Head of caudate nucleus (tissue), 42 donors: ENCODE results near the gene PCDHB16.
"Not testable (repeated sequence)": the region's sequence is repeated elsewhere in the genome, so short reads cannot be mapped to it uniquely, and the experiment has no call there.

Experiments
- DNase-seq, 42 donors: peaks; one replicate each; pipeline versions ENCODE4 v3.0.0 to v3.0.0-alpha.2; 2020 to 2021; ENCODE audit warnings: mixed read lengths in 7 of 42
- intact Hi-C: fragments of 100-400 bp; cut with DNase I; formaldehyde crosslinking; loops from one replicate; pipeline ENCODE4 v1.15.0; 2022

PCDHB16 gene

GRCh38 chr5:141214583-141214982 lies 32.4 kb downstream of the PCDHB16 start:
- intact Hi-C loops, result not testable (repeated sequence)

GRCh38 chr5:141215504-141215903 lies 33.3 kb downstream of the PCDHB16 start:
- DNase-seq, intact Hi-C loops: not testable (repeated sequence)

More at GRCh38 chr5:141214583-141214982, 32.4 kb downstream of the PCDHB16 start:
- DNase-seq, result not testable (repeated sequence)

DNA sequence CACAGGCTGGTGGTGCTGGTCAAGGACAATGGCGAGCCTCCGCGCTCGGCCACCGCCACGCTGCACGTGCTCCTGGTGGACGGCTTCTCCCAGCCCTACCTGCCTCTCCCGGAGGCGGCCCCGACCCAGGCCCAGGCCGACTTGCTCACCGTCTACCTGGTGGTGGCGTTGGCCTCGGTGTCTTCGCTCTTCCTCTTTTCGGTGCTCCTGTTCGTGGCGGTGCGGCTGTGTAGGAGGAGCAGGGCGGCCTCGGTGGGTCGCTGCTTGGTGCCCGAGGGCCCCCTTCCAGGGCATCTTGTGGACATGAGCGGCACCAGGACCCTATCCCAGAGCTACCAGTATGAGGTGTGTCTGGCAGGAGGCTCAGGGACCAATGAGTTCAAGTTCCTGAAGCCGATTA lies 33.8 kb downstream of the PCDHB16 start:
- DNase-seq, intact Hi-C loops: not testable (repeated sequence)

GRCh38 chr5:141223112-141223783 lies 41.1 kb downstream of the PCDHB16 start, which contains the start of gene PCDHB14:
PCDHB14 (plus strand) TSS chr5:141223343; CDS start chr5:141223506, 163 bp downstream.
- DNase-seq, result peak in 1 of 42 donors; percentile 6
- intact Hi-C loops, result no loop called here

- intact Hi-C loops, DNase-seq: not testable (repeated sequence)
Observed at GRCh38 chr5:141224844-141225243, 42.7 kb downstream of the PCDHB16 start.

DNA sequence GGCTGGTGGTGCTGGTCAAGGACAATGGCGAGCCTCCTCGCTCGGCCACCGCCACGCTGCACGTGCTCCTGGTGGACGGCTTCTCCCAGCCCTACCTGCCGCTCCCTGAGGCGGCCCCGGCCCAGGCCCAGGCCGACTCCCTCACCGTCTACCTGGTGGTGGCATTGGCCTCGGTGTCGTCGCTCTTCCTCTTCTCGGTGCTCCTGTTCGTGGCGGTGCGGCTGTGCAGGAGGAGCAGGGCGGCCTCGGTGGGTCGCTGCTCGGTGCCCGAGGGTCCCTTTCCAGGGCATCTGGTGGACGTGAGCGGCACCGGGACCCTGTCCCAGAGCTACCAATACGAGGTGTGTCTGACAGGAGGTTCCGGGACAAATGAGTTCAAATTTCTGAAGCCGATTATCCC lies 43.2 kb downstream of the PCDHB16 start:
- intact Hi-C loops, DNase-seq: not testable (repeated sequence)

DNA sequence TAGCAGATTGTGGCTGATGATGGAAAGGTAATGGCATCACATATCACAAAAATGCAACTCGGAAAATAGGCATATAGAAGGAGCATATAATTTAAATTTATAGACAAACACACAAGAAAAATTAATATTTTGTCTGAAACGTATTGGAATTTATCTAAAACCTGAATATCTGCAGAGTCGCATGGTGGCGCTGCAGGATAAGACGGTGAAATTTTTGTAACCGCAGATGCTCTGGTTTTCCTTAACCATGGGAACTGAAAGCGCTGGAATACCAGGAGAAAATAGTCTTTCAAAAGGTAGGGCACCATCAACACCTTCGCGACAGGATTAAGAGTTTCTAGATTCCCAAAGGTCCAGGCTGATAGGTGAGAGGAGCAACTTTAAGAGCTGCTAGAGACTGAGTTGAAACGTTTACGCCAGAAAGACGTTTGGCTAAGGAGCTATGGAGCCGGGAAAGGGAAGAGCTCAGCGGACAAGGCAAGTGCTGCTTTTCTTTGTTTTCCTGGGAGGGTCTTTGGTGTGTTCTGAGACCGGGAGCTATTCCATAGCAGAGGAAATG lies 52.0 kb downstream of the PCDHB16 start:
- intact Hi-C loops, result no loop called here
- DNase-seq, result no peak
